ENCODE results near the gene XRCC4. TPM values are rescaled to one million over a fixed set of nuclear protein-coding genes. Genes with fewer than 3 reads are reported as not detected.

Gene XRCC4
- total RNA-seq, 2 donors from 2014 or later = 10.6 to 17.3 TPM

- TF ChIP-seq CTCF (conservative IDR thresholded peaks at IDR 0.05) = no peak
- Mint-ChIP-seq H3K4me1 (no peaks in the 10 kb centered on the region), H3K4me3 (no peak overlapping the region), H3K9me3 (no peaks in the 10 kb centered on the region), H3K27me3 (ENCODE audit: insufficient read depth) (no peaks in the 10 kb centered on the region), H3K36me3 (ENCODE audit: low read depth) (no peaks in the 10 kb centered on the region), H3K27ac (no peak overlapping the region)
- no peaks in the 10 kb centered on the region for H3K9me3 ChIP-seq (ENCODE audit: control insufficient read depth, low read length)
- no peaks in the 10 kb centered on the region for H3K36me3 ChIP-seq (ENCODE audit: control insufficient read depth, insufficient read depth, low read length)
- H3K27ac ChIP-seq (ENCODE audit: low read depth, low read length) = no peak overlapping the region
- no peak overlapping the region for H3K9ac ChIP-seq (ENCODE audit: extremely low read depth, low read length, poor library complexity, severe bottlenecking)
- H3K4me1 ChIP-seq (ENCODE audit: control insufficient read depth, insufficient read depth, low read length) = no peaks in the 10 kb centered on the region
- no peak for DNase-seq
- H3K4me3 ChIP-seq (ENCODE audit: low read length) = no peak overlapping the region
- H3K27me3 ChIP-seq (ENCODE audit: control insufficient read depth, insufficient read depth, low read length, poor library complexity, severe bottlenecking) = no peaks in the 10 kb centered on the region
These were observed 246.3 kb downstream of the XRCC4 start for GRCh38 chr5:83323557-83324180.

- no peak overlapping the region for H3K9ac ChIP-seq (ENCODE audit: extremely low read depth, low read length, poor library complexity, severe bottlenecking)
- no peaks in the 10 kb centered on the region for H3K9me3 ChIP-seq (ENCODE audit: control insufficient read depth, low read length)
- H3K4me1 ChIP-seq (ENCODE audit: control insufficient read depth, insufficient read depth, low read length) = no peaks in the 10 kb centered on the region
- H3K36me3 ChIP-seq (ENCODE audit: control insufficient read depth, insufficient read depth, low read length) = no peaks in the 10 kb centered on the region
- H3K27ac ChIP-seq (ENCODE audit: low read depth, low read length) = no peak overlapping the region
- Mint-ChIP-seq H3K4me3 (no peak overlapping the region), H3K9me3 (no peaks in the 10 kb centered on the region), H3K27me3 (ENCODE audit: insufficient read depth) (no peaks in the 10 kb centered on the region), H3K36me3 (ENCODE audit: low read depth) (no peaks in the 10 kb centered on the region), H3K27ac (no peak overlapping the region), H3K4me1 (no peaks in the 10 kb centered on the region)
- no peak for TF ChIP-seq CTCF (conservative IDR thresholded peaks at IDR 0.05)
- WGBS, 2 experiments (ENCODE audit: insufficient coverage in 1 of 2, insufficient read length in 1 of 2) = 71 to 88% methylated on average over 1 to 2 of the region's 2 CpGs
- DNase-seq = no peak
- H3K4me3 ChIP-seq (ENCODE audit: low read length) = no peak overlapping the region
- H3K27me3 ChIP-seq (ENCODE audit: control insufficient read depth, insufficient read depth, low read length, poor library complexity, severe bottlenecking) = no peaks in the 10 kb centered on the region
These were observed 254.5 kb downstream of the XRCC4 start for GRCh38 chr5:83331842-83332241.

GRCh38 chr5:83337453-83338035 lies 260.2 kb downstream of the XRCC4 start:
- Mint-ChIP-seq H3K27ac (no peak overlapping the region), H3K9me3 (no peaks in the 10 kb centered on the region), H3K27me3 (ENCODE audit: insufficient read depth) (no peaks in the 10 kb centered on the region), H3K4me3 (no peak overlapping the region), H3K36me3 (ENCODE audit: low read depth) (no peaks in the 10 kb centered on the region), H3K4me1 (peaks cover 3% of the 10 kb centered on the region)
- H3K4me1 ChIP-seq (ENCODE audit: control insufficient read depth, insufficient read depth, low read length) = no peaks in the 10 kb centered on the region
- H3K27ac ChIP-seq (ENCODE audit: low read depth, low read length) = no peak overlapping the region
- no peaks in the 10 kb centered on the region for H3K36me3 ChIP-seq (ENCODE audit: control insufficient read depth, insufficient read depth, low read length)
- H3K9me3 ChIP-seq (ENCODE audit: control insufficient read depth, low read length) = no peaks in the 10 kb centered on the region
- TF ChIP-seq CTCF (conservative IDR thresholded peaks at IDR 0.05) = no peak
- no peak overlapping the region for H3K9ac ChIP-seq (ENCODE audit: extremely low read depth, low read length, poor library complexity, severe bottlenecking)
- no peaks in the 10 kb centered on the region for H3K27me3 ChIP-seq (ENCODE audit: control insufficient read depth, insufficient read depth, low read length, poor library complexity, severe bottlenecking)
- 80 to 95% methylated on average over 1 to 4 of the region's 4 CpGs for WGBS, 2 experiments (ENCODE audit: insufficient coverage in 1 of 2, insufficient read length in 1 of 2)
- no peak for DNase-seq
- H3K4me3 ChIP-seq (ENCODE audit: low read length) = no peak overlapping the region

Data from endodermal cell (in vitro differentiated cells).